Testis (tissue), 3 donors: ENCODE data around the gene MCRIP1. TPM values are rescaled to one million over a fixed set of nuclear protein-coding genes. Genes with fewer than 3 reads are reported as not detected.
A peak's percentile ranks its signal among the peaks of the same experiment; 100 is the strongest.

Experiments
- DNase-seq: peaks from one replicate; pipeline ENCODE4 v3.0.0-alpha.2; 2019
- H3K27ac ChIP-seq, 2 donors: fragments of 200-600 bp; sonication (generic); one replicate each; pipeline ENCODE4 v1.5.1; 2019
- H3K27me3 ChIP-seq: fragments of 200-600 bp; sonication (generic); one replicate; pipeline ENCODE4 v1.5.1; 2019
- H3K36me3 ChIP-seq: fragments of 200-600 bp; sonication (generic); one replicate; pipeline ENCODE4 v1.5.1; 2017; ENCODE audit warnings: low read depth; ENCODE audit errors: missing control alignments
- H3K4me1 ChIP-seq: fragments of 200-600 bp; sonication (generic); one replicate; pipeline ENCODE4 v1.5.1; 2019
- H3K4me3 ChIP-seq, 2 donors: fragments of 200-600 bp; sonication (generic); one replicate each; pipeline ENCODE4 v1.5.1; 2017 to 2019
- H3K9me3 ChIP-seq: fragments of 200-600 bp; sonication (generic); one replicate; pipeline ENCODE4 v1.5.1; 2017
- CTCF ChIP-seq, 3 experiments: fragments of 450-650 bp in 2 of 3; fragments of 200-600 bp in 1 of 3; sonication (generic) in 1 of 3; IDR thresholded peaks; one replicate each; pipeline ENCODE4 v1.5.1; 2016 to 2019; ENCODE audit warnings: antibody characterized with exemption in 3 of 3, mild to moderate bottlenecking in 2 of 3, moderate library complexity in 1 of 3
- POLR2A ChIP-seq: fragments of 450-650 bp; IDR thresholded peaks from one replicate; pipeline ENCODE4 v1.6.1; 2017; ENCODE audit warnings: antibody characterized with exemption, mild to moderate bottlenecking, moderate library complexity
- WGBS, 2 donors: methylation state at CpG; one replicate each; pipeline ENCODE4 v1.1.5; 2018; 5-methylcytosine and 5-hydroxymethylcytosine counted together
- intact Hi-C: fragments of 100-400 bp; cut with DNase I; formaldehyde crosslinking; loops from one replicate; pipeline ENCODE4 v1.15.1; 2023; ENCODE audit warnings: low total_unique reads
- polyA plus RNA-seq: library from polyadenylated mRNA; stranded (reverse); fragments of 350-450 nt; fragmentation: Illumina TruSeq; extraction: RNeasy Lipid Tissue Mini Kit (QIAGEN cat#74804); gene quantifications from one replicate; pipeline ENCODE4 v1.2.3, GENCODE V29; 2014; ENCODE audit warnings: low read depth, low replicate concordance; ENCODE audit not compliant: insufficient read depth
- total RNA-seq, 2 donors: library from RNA; depleted of rRNA; stranded (reverse); fragments of >200 nt; gene quantifications; one replicate each; pipeline ENCODE4 v1.2.3, GENCODE V29; 2016

The MCRIP1 gene
- total and polyA plus RNA-seq, 3 donors from 2014 or later = 160 to 206 (median 181) TPM

GRCh38 chr17:81868674-81869220, 35.7 kb upstream of the MCRIP1 start:
- no peak for DNase-seq
- no peak overlapping the region for H3K4me3 ChIP-seq
- H3K27ac ChIP-seq = peak overlapping the region; percentile 31 to 99
- H3K4me1 ChIP-seq = peaks cover 51% of the 10 kb centered on the region
- no peaks in the 10 kb centered on the region for H3K9me3 ChIP-seq
- intact Hi-C loops = no loop called here
- H3K27me3 ChIP-seq = no peaks in the 10 kb centered on the region
- H3K36me3 ChIP-seq = no peaks in the 10 kb centered on the region
- 39 to 55% methylated on average over 13 to 30 of the region's 30 CpGs for WGBS, 2 donors
- TF ChIP-seq CTCF (IDR thresholded peaks at IDR 0.05) = no peak
- TF ChIP-seq POLR2A = no peak

GRCh38 chr17:81867991-81868673, 35.0 kb upstream of the MCRIP1 start:
- WGBS, 2 donors = 54 to 66% methylated on average over 13 to 28 of the region's 28 CpGs
- TF ChIP-seq POLR2A = no peak
- no peak for TF ChIP-seq CTCF (IDR thresholded peaks at IDR 0.05)
- H3K4me1 ChIP-seq = peaks cover 51% of the 10 kb centered on the region

GRCh38 chr17:81867170-81867990, 34.3 kb upstream of the MCRIP1 start:
- Histone ChIP-seq H3K4me1 (peaks cover 51% of the 10 kb centered on the region), H3K27me3 (no peaks in the 10 kb centered on the region), H3K9me3 (no peaks in the 10 kb centered on the region), H3K27ac (peak overlapping the region in 1 of 2 donors; percentile 54), H3K4me3 (no peak overlapping the region), H3K36me3 (no peaks in the 10 kb centered on the region)
- WGBS, 2 donors = 47 to 67% methylated on average over 12 to 23 of the region's 23 CpGs
- TF ChIP-seq POLR2A = no peak
- intact Hi-C loops = no loop called here
- DNase-seq = peak; percentile 58

More at GRCh38 chr17:81867991-81868673, 35.0 kb upstream of the MCRIP1 start:
- Histone ChIP-seq H3K27ac (peak overlapping the region; percentile 31 to 54), H3K4me3 (no peak overlapping the region), H3K9me3 (no peaks in the 10 kb centered on the region), H3K36me3 (no peaks in the 10 kb centered on the region), H3K27me3 (no peaks in the 10 kb centered on the region)
- no peak for DNase-seq
- intact Hi-C loops = no loop called here

- intact Hi-C loops = no loop called here
- Histone ChIP-seq H3K4me1 (peaks cover 55% of the 10 kb centered on the region), H3K27ac (peak overlapping the region in 1 of 2 donors; percentile 54), H3K36me3 (no peaks in the 10 kb centered on the region), H3K4me3 (no peak overlapping the region), H3K27me3 (no peaks in the 10 kb centered on the region), H3K9me3 (no peaks in the 10 kb centered on the region)
- 59 to 77% methylated on average over 6 to 18 of the region's 18 CpGs for WGBS, 2 donors
- DNase-seq = no peak
- TF ChIP-seq POLR2A = no peak
- TF ChIP-seq CTCF (IDR thresholded peaks at IDR 0.05) = no peak
Measured at GRCh38 chr17:81866440-81867169, 33.5 kb upstream of the MCRIP1 start.
